ENCODE results near the gene VSTM4.

Gene VSTM4

DNA sequence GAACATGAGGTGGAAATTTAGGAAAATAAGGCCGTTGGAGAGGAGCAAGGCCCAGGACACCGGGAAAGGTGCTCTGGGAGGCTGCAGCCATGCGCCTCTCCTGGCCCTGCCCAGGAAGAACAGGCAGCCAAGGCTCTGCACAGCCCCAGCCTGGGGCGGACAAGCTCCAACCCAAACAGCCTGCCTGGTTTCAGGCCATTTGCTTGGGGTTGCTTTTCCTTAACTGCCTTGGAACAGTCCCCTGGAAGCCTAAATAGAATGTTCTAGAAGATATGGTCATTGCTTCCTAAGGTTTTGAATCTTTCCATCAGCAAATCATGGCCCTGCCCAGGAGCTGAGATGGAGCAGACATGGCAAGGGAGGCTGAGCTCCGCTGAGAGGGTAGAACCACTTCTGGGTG lies 11.0 kb downstream of the VSTM4 start:
- no peak for TF ChIP-seq ZNF274 (IDR thresholded peaks at IDR 0.05; ENCODE audit: low read depth, low read length)
- H3K4me3 ChIP-seq (ENCODE audit: low read length), result no peak overlapping the region

DNA sequence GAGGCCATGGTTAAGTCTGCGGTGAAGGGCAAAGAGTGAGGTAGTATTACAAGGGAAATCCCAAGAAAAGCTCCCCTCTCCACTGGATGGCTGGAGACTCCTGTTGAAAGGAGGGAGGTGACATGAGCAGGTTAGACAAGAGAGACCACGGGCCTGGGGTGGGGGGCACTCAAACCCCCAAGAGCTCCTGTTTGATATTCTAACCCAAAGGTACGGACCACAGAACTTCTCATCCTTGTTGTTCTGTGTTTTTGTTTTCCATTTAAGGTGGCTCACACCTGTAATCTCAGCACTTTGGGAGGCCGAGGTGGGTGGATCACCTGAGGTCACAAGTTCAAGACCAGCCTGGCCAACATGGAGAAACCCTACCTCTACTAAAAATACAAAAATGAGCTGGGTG lies 11.6 kb downstream of the VSTM4 start:
- TF ChIP-seq ZNF274 (IDR thresholded peaks at IDR 0.05; ENCODE audit: low read depth, low read length), result no peak
- no peak overlapping the region for H3K4me3 ChIP-seq (ENCODE audit: low read length)

DNA sequence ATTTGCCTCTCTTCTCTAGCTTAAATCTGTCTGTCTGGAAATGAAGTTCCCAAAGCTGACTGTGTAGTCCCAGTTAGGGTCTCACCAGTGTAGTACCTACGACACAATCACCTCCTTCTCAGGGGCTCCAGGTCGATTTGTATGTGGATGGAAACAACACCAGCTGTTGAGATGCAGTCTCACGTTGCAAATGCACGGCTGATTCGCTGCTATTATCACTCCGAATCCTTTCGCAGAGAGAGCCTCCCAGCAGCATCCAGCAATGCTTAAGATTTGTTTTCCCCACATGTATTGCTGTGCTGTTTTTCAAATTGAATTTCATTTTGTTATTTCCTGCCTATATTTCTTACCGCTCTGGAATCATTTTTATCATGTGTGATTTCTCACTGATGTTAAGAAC lies 16.3 kb downstream of the VSTM4 start:
- TF ChIP-seq ZNF274 (IDR thresholded peaks at IDR 0.05; ENCODE audit: low read depth, low read length), result no peak
- H3K4me3 ChIP-seq (ENCODE audit: low read length), result no peak overlapping the region

DNA sequence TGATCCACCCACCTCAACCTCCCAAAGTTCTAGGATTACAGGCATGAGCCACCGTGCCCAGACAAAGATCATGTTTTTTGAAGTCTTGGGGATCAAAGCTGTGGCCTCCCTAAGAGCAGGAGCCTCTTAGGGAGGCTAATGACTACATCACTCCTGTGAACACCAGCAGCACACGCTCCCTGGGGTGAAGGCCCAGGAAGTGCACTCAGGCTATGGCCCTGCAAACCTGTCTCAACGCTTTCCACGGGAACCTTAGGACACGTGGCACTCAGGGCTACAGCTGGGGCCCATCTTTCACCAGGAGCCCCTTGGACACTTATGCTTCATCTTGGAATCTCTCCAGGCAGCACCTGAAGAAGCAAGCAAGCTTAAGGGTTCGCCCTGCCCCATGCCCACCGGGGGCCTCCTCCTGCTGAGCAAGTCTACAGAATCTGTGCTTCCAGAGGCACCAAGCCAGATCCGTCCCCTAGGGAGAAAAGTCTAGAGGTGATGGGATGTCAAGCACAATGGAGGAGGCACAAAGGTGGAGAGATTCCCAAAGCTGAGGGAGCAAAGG lies 18.4 kb downstream of the VSTM4 start:
- no peak for TF ChIP-seq ZNF274 (IDR thresholded peaks at IDR 0.05; ENCODE audit: low read depth, low read length)
- H3K4me3 ChIP-seq (ENCODE audit: low read length), result no peak overlapping the region

DNA sequence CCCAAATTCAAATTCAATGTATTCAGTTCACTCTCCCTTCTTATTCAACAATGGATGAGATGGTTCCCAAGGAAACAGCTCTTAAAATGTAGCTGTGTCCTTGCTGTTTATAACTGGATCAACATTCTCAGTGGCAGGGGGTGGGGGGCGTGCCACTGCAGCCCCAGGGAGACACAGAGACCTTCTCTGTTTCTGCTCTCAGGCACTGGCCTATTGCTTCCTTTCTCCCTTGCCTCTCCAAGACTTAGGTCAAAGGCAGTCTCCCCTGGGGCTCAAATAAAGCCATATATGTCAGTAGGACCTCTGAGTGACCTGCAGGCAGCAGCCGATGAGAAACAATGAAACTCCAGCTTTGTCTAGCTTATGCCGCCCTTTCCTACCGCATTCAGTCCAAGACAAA lies 20.7 kb downstream of the VSTM4 start:
- no peak for TF ChIP-seq ZNF274 (IDR thresholded peaks at IDR 0.05; ENCODE audit: low read depth, low read length)
- H3K4me3 ChIP-seq (ENCODE audit: low read length), result no peak overlapping the region

DNA sequence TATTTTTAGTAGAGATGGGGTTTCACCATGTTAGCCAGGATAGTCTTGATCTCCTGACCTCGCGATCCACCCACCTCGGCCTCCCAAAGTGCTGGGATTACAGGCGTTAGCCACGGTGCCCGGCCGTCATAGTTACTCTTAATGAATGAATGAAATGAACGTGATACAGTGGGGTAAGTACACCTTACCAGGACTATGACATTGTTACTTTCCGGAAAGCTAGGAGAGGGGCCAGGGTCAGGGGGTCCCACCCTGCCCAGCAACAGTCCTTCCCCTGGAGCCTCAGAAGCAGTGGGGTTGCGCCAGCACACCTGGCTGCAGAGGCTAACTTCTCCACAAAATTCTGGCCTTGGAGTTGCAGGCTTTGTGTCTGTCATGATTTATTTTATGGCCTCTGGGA lies 21.4 kb downstream of the VSTM4 start:
- no peak overlapping the region for H3K4me3 ChIP-seq (ENCODE audit: low read length)
- TF ChIP-seq ZNF274 (IDR thresholded peaks at IDR 0.05; ENCODE audit: low read depth, low read length), result no peak

DNA sequence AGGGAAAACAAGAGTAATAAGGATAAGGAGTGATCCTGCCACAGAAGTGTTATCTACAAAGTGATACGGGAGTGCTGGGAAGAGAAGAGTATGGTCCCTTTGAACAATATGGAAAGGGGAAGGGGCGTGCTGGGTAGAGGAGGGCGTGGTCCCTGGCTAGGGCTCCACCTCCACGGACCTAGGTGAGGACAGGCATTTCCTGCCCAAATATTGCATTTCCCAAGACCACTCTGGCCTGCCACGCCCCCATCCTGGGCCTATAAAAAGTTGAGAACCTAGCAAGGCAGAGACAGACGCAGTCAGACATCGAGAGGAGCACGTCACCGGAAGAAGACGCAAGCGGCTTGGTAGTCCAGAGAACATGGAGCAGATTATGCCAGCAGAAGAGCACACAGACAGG lies 22.8 kb downstream of the VSTM4 start:
- H3K4me3 ChIP-seq (ENCODE audit: low read length), result no peak overlapping the region
- no peak for TF ChIP-seq ZNF274 (IDR thresholded peaks at IDR 0.05; ENCODE audit: low read depth, low read length)

DNA sequence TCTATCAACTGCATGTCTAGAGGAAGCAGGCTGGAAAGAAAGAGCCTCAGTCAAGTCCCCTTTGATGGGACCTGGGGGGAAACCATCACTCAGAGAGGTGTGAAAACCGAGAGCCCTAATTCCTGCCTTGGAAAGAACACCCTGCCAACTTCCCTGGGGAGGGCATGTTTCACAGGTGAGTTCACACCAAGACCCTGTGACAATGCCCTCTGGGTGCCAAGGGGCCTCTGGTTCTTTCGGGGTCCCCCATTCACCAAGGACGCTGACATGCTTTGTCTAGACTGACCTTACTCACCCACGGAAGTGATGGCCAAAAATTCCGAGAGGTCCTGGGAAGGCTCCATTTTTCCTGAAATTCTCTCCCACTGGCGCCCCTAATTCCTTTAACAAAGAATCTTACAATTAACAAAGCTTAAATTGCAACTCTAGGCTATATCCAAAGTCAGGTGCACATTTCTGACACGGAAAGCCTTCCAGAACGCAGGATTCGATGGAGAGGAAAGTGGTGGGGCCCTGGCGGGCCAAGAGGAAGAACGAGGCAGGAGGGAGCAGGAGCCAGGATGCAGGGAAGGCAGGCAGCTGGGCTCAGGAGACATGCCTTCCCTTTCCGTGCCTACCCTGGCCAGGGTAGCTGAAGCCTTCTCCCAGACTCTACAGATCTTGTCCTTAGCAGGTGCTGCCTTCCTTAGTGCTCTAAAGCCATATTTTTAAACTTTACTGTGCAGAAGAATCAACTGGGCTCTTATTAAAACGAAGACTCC lies 23.7 kb downstream of the VSTM4 start:
- no peak for TF ChIP-seq ZNF274 (IDR thresholded peaks at IDR 0.05; ENCODE audit: low read depth, low read length)

DNA sequence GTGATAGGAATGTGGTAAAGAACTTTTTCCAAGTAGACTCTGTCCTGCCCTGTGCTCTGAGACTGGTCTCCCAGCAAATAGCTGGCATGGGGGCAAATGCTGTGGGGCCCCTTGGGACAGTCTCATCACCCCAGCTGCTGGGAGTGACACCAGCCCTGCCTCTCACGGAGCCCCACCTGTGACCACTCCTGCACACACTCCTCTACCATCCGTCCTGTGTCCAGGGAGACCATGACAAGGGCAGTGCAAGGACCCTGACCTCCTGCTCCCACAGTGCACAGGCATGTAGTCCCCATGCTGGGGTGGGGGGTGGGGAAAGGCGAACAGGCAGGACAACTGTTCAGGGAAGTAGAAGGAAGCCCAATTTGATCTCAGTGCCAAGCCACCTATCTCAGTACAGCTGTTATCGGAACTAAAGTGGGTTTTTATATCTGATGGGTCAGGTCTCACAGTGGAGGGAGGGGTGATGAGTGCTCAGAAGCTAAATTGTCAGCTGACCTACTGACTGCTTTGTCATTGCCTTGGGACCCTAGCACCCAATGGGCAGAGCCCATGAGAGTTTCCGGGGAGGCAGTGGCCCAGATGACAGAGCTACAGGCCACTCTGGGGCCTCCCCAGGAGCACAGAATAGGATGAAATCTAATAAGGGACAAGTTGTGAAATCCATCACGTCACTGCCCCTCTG lies 24.5 kb downstream of the VSTM4 start:
- H3K4me3 ChIP-seq (ENCODE audit: low read length), result no peak overlapping the region
- TF ChIP-seq ZNF274 (IDR thresholded peaks at IDR 0.05; ENCODE audit: low read depth, low read length), result no peak

More for the DNA sequence above, 23.7 kb downstream of the VSTM4 start:
- H3K4me3 ChIP-seq (ENCODE audit: low read length), result no peak overlapping the region

DNA sequence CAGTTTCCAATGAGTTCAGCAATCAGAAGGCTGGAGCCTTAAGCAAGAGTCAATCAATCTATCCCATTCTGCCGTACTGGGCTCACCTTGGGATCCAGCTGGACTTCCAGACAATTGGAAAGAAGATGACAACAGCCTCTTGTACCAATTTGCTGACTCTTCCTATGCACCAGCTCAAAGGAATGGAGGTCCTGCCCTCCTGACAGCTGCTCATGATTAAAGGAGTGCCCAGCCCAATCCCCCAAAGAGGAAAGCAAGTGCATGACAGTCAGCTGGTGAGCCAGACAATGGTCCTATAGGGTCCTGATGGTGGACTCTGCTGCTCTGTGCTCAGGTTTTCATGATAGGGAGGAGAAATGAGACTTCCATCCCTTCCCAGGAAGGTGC lies 25.1 kb downstream of the VSTM4 start:
- H3K4me3 ChIP-seq (ENCODE audit: low read length), result no peak overlapping the region
- no peak for TF ChIP-seq ZNF274 (IDR thresholded peaks at IDR 0.05; ENCODE audit: low read depth, low read length)

DNA sequence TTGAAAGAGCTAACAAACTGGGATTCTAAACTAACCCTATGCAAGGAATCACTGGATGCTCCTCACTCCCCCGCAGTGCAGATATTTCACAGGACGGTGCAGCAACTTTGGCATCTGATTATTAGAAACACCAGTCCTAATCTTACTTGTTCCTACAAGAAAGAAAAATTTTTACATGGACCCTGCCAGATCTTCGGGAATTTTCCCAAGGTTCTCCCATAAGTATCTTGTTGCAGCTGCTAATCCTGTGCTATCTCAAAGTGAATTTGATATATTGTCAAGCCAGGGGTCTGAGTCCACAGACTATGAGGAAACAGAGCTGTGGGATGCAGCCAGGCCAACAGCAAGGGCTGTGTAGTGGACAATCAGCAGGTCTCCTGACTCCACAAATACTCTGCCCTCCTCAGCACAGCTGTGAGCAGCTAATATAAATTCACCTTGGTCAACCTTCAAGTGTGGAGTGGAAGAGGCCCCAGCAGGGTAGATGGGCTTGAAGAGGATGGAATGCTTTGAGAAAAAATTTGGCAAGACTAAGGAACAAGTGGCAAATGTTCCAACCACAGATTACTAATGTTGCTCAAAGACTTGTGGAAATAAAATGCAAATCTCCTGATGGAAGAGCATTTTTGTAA lies 25.6 kb downstream of the VSTM4 start:
- no peak for TF ChIP-seq ZNF274 (IDR thresholded peaks at IDR 0.05; ENCODE audit: low read depth, low read length)
- no peak overlapping the region for H3K4me3 ChIP-seq (ENCODE audit: low read length)

DNA sequence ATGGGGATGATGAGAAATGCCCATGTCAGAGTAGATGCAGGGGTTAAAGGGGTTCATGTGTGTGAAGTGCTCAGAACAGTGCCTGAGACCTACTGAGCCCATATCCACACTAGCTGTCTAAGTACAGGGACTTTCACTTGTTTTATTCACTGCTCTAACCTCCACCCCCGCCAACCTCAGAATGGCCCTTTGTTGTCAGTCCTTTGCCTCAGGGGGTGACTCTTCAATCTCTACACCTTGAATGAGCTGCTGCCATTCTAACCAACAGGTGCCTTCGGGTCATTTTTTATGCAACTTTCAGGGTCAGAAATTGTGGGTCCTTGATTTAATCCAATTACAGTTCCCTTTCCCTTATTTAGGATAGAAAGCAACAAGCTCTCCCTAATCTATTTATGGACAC lies 26.2 kb downstream of the VSTM4 start:
- TF ChIP-seq ZNF274 (IDR thresholded peaks at IDR 0.05; ENCODE audit: low read depth, low read length), result no peak
- H3K4me3 ChIP-seq (ENCODE audit: low read length), result no peak overlapping the region

DNA sequence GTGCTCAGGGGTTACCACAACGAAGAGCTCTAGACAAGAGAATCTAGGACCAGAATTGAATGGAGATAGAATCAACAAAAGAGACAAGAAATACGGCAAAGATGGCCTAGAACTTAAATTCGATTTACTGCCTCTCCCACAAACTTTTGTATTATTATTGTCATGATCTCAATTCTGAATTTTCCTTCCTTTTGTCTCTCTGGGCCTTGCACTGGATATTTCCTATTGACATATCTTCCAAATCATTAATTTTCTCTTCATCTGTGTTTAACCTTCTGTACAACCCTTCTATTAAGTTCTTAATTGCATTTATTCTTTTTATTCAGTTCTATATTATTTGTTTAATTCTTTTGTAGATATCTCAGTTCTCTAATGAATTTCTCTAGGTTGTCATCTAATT lies 28.4 kb downstream of the VSTM4 start:
- TF ChIP-seq ZNF274 (IDR thresholded peaks at IDR 0.05; ENCODE audit: low read depth, low read length), result no peak
- no peak overlapping the region for H3K4me3 ChIP-seq (ENCODE audit: low read length)

DNA sequence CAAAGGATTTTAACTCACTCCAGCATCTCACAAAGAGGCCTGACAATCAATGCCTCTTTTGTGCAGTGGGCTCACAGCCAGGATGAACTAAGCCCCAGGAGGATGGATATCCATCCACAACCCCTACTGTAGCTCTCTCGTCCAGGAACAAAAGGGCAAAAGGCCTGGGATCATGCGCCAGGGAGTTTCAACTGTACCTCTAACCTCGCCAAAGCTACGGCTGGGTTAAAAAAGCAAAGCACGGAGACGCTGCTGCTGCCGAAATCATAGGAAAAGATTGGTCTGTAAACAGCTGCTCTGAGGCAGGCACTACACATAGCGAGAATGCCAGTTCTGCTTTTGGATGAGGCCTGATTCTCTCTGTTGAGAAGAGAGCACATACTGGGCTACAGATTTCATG lies 32.1 kb downstream of the VSTM4 start:
- TF ChIP-seq ZNF274 (IDR thresholded peaks at IDR 0.05; ENCODE audit: low read depth, low read length), result no peak
- H3K4me3 ChIP-seq (ENCODE audit: low read length), result no peak overlapping the region

DNA sequence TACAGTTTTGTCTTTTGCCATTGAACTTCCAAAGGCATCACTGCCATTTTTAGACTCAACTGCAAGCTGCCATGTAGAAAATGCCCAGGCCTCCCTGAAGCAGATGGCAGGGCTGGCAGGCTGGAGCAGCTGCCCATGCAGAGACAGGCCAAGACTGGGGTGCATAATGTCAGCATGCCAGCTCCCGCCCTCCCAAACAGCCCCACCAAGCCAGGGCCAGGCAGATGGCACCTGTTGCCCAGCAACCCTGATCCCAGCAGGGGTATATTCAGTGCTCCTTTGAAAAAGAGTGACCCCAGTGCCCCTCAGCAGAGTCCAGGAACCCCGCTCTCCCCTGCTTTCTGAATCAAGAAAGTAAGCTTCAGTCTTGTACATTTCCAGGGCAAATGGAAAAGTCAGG lies 32.6 kb downstream of the VSTM4 start:
- no peak for TF ChIP-seq ZNF274 (IDR thresholded peaks at IDR 0.05; ENCODE audit: low read depth, low read length)
- H3K4me3 ChIP-seq (ENCODE audit: low read length), result no peak overlapping the region

Measured in GM08714 (cell line).